ENCODE data around the gene ACACA.

GRCh38 chr17:37255432-37255831 is 151.2 kb downstream of the ACACA start:
- TF ChIP-seq BHLHE40 (IDR thresholded peaks at IDR 0.05; ENCODE audit: borderline replicate concordance) = no peak
- no peak for TF ChIP-seq SP1 (IDR thresholded peaks at IDR 0.05)
- TF ChIP-seq SUZ12 (IDR thresholded peaks at IDR 0.05) = no peak
- no peak for TF ChIP-seq PKNOX1 (IDR thresholded peaks at IDR 0.05)

All from HEK293T (cell line).